GM21723 (cell line): Measurements from ENCODE around the gene GPSM3.
"Not testable (repeated sequence)": the region's sequence is repeated elsewhere in the genome, so short reads cannot be mapped to it uniquely, and the experiment has no call there.

Source experiments
- ATAC-seq: cut with Tn5 transposase; IDR thresholded peaks from one replicate; pipeline ENCODE4 v1.9.1; 2021; ENCODE audit warnings: mild to moderate bottlenecking, moderate library complexity; ENCODE audit not compliant: unreplicated experiment

Gene GPSM3

GRCh38 chr6:32203426-32204267 is 11.2 kb upstream of the GPSM3 start:
- no peak for ATAC-seq

DNA sequence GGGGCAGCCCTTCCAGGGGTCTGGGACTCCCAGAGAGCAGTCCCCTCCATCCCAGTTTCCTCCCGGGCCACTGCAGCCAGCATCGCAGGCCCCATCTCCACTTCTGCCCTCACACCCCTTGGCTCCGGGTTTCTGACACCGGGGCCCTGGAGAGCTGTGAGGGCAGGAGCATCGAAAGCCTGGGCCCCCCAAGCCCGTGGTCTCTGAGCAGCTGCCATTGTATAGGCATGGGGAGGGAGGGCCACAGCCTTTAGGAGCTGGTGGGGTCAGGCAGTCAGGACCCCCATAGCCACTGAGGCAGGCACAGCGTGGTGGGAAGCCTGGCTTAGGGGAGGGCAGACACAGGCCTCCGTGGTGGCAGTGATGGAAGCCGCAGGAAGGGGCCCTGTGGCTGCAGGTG is 9.7 kb upstream of the GPSM3 start:
- no peak for ATAC-seq

GRCh38 chr6:32200711-32201475 is 8.4 kb upstream of the GPSM3 start:
- ATAC-seq: no peak

GRCh38 chr6:32198866-32199265 is 6.4 kb upstream of the GPSM3 start:
- ATAC-seq: no peak

GRCh38 chr6:32198345-32198696 is 5.9 kb upstream of the GPSM3 start:
- ATAC-seq: no peak

GRCh38 chr6:32196682-32197616 is 4.5 kb upstream of the GPSM3 start:
- no peak for ATAC-seq

DNA sequence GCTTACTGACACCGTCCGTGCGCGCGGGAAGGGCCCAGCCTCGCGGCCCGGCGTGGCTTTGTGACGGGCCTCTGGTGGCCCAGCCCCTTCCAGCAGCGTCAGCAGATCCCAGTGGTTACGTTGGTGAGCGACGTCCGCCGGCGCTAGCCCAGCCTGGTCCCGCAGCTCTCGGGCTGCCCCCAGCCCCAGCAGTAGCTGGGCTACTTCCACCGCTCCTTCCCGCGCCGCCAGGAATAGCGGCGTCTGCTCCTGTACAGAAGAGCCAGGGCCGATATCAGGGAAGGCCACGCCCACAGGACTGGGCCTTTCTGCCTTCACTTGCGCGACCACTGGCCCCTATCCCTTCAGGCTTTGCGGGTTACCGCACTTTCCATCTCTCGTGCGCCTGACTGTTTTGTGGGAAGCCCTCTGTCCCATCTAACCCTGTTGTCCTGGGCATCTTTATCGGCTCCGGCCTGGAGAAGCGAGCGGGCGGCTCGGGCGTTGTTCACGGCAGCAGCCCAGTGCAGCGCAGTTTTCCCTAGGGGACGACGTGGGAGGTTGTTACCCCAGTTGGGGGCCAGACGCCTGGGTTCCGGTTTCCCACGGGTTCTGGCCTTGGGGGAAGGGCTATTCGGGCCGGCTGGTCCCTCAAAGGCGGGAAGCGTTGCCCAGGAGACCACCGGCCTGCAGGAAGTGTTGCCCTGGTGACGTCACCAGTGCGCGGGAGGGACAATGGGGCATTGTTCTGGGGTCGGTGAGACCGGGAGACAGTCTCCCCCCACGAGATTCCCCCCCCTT is 3.6 kb upstream of the GPSM3 start:
- ATAC-seq: peak; percentile 75

DNA sequence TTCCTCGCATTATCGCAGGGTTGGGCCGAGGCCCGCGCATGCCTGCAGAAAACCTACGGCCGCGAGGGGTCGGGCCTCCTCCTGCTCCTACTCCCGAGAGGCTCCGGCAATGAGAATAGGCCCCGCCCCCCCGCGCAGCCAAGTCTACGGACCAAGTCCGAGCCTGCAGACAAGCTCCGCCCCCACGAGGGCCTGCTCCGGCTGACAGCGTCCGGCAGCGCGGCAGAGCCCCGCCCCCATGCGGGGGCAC is 3.1 kb upstream of the GPSM3 start:
- peak; percentile 74 for ATAC-seq

DNA sequence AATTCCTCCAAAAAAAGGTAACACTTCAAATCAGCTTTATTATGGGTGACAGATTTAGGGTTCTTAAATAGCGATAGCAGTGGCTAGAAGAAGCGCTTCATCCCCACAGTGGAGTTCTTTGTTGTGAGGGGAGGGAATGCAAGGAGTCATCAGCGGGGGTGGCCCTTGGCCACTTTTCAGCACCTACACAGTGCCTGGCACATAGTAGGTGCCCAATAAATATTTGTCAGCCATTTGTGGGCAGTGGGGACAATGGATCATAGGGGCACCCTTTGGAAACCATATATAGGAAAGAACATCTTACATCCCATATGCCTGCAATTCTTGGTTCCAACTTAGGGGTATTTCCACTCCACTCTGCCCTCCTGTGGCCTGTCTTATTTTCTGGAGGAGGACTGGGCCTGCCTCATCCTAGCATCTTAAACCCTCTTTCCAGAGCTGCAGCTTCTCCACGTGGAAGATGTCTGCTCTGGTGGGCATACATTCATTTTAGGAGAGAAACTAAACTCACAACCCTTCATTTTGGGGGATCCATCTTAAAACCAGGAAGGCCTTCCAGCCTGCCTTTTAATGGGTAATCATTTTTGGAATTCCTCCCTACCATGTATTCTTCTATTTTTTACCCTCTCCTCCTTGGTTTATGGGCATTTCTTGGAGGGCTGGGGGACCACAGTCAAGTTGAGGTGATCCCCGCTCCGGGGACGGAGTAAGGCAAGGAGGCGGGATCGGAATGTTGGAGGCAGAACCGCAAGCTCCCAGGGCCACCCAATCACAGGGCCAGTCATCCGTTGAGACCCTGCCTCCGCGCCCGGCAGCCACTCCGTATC is 2.6 kb upstream of the GPSM3 start:
- ATAC-seq: no peak

DNA sequence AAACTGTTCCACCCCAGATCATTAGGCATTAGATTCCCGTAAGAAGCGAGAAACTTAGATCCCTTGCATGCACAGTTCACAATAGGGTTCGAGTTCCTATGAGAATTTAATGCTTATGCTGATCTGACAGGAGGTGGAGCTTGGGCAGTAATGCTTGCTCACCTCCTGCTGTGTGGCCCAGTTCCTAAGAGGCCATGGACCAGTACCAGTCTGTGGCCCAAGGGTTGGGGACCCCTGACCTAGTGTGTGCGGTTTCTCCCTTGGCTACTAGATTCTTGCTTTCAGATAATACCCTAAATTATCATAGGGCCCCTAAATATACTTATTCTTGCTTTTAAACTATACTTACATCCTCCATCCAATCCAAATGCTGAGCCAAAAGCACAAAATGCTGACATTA is 1.9 kb upstream of the GPSM3 start:
- no peak for ATAC-seq

DNA sequence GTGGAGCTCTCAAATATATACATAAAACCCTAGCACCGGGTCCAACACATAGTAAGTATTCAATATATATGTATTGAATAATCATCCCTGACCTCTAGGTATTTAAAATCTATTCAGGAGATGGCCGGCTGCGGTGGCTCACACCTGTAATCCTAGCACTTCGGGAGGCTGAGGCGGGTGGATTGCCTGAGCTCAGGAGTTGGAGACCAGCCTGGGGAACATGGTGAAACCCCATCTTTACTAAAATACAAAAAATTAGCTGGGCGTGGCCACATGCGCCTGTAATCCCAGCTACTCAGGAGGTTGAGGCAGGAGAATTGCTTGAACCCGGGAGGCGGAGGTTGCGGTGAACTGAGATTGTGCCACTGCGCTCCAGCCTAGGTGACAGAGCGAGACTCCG is 653 bp upstream of the GPSM3 start:
- ATAC-seq: not testable (repeated sequence)

DNA sequence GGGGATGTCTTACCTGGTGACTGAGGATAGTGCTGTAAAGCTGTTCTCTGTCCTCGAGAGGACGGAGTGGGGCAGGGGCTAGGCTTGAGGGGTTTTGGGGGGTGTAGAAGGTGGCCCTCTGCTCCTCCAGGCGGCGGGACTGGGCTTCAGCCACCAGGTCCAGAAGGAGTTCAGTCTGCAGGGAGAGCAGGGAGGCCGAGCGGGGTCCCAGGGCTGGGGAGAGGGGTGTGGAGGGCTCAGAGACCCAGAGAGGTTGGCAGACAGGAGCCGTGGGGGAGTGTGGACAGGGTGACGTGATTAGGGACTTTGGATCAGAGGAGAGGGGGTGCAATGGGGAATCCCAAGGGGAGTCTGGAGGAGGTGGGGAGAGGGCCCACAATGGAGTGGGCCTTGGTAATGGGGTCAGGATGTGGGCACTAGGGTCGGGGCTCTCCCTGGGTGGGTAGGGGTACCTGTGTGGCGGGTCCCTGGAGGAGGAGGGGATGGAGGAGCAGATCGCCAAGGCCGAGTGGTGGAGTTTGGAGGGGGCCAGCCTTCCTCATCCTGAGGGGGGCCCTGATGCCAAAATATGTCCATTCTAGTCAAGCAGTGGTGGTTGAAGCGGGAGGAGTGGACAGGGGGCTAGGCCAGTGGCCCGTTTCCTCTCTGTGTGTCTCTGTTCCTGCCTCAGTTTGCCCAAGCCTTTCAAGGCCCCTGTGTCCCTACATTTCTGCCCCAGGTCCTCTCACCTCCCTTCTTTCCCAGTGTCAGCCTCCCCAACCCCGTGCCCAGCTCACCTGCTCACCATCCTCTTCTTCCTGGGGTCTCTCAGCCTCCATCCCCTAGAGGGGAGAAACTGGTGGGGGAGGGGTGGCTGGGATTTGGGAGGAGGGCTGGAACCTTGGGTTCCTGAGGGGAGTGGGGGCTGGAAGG is 491 bp downstream of the GPSM3 start:
- ATAC-seq: no peak

DNA sequence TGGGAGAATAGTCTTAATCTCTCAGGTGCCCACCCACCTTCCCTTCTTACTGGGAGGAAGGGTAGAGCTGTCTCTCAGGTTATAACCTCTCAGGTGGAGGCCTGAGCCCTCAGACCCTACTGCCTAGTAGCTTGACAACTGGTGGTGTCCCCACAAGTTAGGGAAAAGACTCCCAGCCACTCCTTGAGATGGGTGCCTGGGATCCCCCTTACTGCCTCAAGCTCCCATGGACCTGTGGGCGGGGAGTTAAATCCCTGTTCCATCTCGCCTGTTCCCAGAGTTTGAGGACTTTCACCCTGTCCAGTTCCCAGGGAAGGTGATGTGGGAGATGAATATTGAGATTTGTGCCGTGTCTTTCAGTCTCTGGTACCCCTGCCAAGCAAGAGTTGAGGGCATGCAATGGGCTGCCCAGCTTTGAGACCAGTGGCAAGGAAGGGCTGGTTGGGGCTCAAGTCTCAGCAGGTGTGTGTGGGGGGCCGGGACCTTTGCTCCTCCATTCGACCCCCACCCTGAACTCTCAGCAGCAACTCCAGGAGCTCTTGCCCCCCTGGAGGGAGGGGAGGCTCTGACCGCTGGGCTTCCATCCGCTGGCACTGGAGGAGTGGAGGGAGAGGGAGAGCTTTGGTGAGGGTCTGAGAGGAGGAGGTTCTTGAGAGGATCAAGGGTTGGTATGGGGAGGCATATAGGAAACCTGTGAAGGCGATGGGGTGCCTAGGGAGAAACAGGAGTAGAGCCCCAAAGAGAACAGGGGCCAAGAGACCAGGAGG is 1.3 kb downstream of the GPSM3 start:
- no peak for ATAC-seq

- ATAC-seq: peak; percentile 55
Observed at GRCh38 chr6:32190054-32190851, 2.2 kb downstream of the GPSM3 start, which contains the start of gene PBX2. Gene PBX2 (minus strand): TSS chr6:32190202. CDS start chr6:32189915, 287 bp downstream.

DNA sequence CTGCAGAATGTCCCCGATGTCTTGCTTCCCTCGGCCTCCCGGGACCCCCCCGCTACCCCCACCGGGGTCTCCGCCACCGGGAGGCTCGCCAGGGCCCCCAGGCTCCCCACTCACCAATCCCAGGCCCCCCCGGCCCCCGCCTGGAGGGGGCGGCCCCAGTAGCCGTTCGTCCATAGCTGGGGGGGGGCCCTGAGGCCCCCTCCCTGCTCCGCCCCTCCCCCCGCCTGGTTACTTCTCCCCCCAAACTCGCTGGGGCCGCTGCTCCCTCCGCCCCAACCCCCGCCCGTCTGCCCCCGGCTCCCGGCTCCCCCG is 2.7 kb downstream of the GPSM3 start:
- ATAC-seq: no peak

DNA sequence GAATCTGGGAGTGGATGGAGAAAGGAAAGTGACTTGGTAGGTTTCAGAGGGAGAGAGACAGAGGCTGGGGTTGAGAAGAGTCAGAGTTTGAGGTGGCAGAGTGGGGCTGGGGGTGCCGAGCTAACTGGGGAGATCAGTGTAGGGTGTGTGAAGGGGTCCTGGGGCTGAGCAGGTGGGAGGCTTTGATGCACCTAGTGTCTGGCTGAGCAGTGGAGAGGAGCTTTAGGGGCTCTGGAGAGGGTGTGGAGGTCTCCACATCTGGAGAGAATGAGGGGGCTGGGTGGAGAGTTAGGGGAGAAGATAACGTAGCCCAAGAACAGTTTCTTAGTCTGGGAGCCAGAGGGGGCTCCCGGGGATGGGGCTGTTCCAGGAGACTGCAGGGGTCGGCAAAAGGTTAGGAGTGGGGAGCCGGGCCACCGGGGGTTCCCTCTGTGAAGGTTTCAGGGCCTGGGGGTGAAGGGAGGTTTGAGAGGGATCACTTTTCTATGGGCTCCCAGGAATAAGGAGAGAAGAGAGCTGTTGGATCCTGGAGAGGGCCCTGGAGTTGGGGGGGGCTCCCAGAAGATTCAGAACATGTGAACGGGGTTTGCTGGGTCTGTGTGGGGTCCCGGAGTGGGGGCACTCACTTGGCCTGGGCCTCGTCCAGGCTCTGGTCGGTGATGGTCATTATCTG is 3.2 kb downstream of the GPSM3 start:
- no peak for ATAC-seq
